Skin of body (tissue), 2 donors: Measurements from ENCODE around the gene AFP. TPM values are rescaled to one million over a fixed set of nuclear protein-coding genes. Genes with fewer than 3 reads are reported as not detected.

Experiments
- DNase-seq: peaks from one replicate; lab custom pipeline; 2025; lab: John Stamatoyannopoulos, UW
- total RNA-seq: library from RNA; depleted of rRNA; stranded (reverse); fragments of >200 nt; gene quantifications from one replicate; pipeline ENCODE4 v1.2.3, GENCODE V29; 2014

AFP gene
- total RNA-seq, 1 donor from 2014 or later = not detected

DNA sequence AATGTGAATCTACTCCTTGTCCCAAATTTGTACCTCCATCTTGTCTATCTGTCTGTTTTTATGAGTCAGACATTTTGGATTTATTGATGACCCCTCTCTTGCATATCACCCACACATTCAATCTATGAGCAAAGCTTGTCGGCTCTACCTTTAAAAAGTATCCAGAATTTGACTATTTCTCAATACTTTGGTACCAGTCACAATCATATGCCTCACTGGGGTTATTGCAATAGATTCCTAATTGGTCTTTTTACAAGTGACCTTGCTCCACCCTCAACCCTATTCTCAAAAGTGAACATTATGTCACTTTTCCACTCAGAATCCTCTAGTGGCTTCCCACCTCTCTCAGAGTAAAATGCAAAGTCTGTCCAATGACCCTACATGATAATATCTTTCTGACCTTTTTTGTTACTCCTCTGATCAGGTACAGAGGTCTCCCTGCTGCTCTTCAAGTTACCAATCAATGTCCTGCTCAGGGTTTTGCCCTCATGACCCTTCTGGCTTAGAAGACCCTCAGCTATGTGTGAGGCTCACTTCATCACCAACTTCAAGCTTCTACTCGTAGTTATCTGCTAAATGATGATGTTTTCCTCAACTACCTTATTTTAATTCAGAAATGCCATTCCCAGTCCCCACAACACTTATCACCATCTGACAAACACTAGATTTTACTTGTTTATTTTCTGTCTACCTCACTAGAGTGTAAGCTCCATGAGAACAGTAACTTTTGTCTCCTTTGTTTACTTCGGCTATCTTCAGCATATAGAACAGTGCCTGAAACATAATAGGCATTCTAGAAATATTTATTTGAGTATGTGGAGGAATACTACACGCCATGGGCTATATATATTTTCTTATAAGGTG, 22.4 kb downstream of the AFP start:
- no peak for DNase-seq

GRCh38 chr4:73459048-73459421, 23.0 kb downstream of the AFP start:
- DNase-seq = no peak

DNA sequence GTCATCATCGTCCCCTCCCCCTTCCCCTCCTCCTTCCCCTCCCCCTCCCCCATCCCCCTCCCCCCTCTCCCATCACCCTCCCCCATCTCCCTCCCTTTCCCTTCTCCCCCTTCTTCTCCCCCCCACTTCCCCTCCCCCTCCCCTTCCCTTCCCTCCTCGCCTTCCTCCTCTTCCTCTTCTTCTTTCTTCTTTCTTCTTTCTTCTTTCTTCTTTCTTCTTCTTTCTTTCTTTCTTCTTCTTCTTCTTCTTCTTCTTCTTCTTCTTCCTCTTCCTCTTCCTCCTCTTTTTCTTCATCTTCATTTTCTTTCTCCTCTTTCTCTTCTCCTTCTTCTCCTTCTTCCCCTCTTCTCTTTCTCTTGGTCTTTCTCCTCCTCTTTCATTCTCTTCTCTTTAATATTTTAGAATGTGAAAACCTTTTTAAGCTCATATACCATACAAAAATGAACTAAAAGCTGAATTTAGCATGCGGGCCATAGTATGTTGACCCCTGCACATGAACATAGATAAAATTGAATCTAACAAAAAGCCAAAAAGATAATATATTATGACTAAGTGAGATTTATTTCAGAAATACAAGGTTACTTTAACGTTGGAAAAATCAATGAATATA, 25.0 kb downstream of the AFP start:
- no peak for DNase-seq

DNA sequence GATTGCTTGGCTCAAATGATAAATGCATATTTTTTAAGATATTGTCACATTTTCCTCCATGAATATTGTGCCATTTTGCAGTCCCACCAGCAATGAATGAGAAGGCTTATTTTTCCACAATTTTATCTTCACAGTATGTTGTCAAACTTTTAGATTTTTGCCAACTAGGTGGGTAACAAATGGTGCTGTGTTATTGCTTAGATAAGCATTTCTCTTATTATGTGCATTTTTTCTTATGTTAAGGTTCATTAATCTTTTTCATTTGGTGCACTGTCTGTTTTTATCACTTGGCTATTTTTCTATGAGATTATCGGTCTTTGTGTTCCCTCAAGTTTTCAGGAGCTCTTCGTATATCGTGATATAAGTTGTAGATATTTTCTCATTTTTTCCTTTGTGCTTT, 32.1 kb downstream of the AFP start:
- no peak for DNase-seq

- DNase-seq = no peak
Measured at GRCh38 chr4:73470728-73471127, 34.7 kb downstream of the AFP start.

- no peak for DNase-seq
Measured at GRCh38 chr4:73477176-73477575, 41.2 kb downstream of the AFP start.

DNA sequence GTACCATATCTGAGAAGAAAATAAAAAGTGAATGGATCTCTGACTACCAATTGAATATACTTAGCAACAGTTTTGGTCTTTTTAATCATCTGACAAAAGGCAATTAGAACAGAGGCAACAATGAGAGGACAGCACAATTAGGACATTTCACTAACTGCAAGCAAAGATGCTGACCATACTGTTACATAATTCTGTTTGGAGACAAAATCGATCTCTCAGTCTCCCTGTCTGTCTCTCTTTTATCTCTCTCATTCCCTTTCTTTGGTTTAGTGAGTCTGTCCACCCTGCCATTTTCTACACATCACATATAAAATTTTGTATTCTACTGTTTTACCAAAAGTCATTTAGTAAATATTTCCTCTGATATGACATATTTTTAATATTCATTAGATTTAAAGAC, 43.3 kb downstream of the AFP start:
- DNase-seq = no peak

- DNase-seq = no peak
Measured at GRCh38 chr4:73481358-73481757, 45.3 kb downstream of the AFP start, which contains the start of gene AFM. Gene AFM, plus strand, starts transcription at chr4:73481745. Its CDS starts 31 bp downstream, at chr4:73481776.

- DNase-seq = no peak
Measured at GRCh38 chr4:73485085-73485484, 49.1 kb downstream of the AFP start.

DNA sequence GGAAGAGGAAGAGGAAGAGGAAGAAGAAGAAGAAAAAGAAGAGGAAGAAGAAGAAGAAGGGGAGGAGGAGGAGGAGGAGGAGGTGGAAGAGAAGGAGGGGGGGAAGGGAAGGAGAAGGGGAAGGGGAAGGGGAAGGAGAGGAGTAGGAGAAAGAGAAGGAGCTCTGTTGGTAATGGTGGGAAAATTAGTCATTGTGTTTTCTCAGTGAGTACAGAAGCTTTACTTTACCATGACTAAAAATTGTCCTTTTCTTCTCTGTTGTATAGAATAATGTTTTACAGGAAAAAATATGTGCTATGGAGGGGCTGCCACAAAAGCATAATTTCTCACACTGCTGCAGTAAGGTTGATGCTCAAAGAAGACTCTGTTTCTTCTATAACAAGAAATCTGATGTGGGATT, 49.6 kb downstream of the AFP start:
- no peak for DNase-seq

GRCh38 chr4:73486497-73486896, 50.5 kb downstream of the AFP start:
- DNase-seq = no peak

GRCh38 chr4:73487233-73487632, 51.2 kb downstream of the AFP start:
- DNase-seq = no peak

GRCh38 chr4:73499996-73500765, 64.2 kb downstream of the AFP start:
- no peak for DNase-seq

- DNase-seq = no peak
Measured at GRCh38 chr4:73501664-73502265, 65.7 kb downstream of the AFP start.

- no peak for DNase-seq
Measured at GRCh38 chr4:73505567-73505966, 69.5 kb downstream of the AFP start.

Other genes starting within 250 kb of the AFP start
- gene ANKRD17, start 177.4 kb upstream of the AFP start, total RNA-seq = 54.0 TPM
- gene ALB, start 31.9 kb upstream of the AFP start, total RNA-seq = 0.69 TPM
- gene AFM, start 45.5 kb downstream of the AFP start, total RNA-seq = not detected
- gene RASSF6, start 184.2 kb downstream of the AFP start, total RNA-seq = 0.89 TPM